HG03280 (cell line): Measurements from ENCODE around the gene NCAM1.
"Not testable (repeated sequence)": the region's sequence is repeated elsewhere in the genome, so short reads cannot be mapped to it uniquely, and the experiment has no call there.

ENCODE experiments used
- ATAC-seq: cut with Tn5 transposase; IDR thresholded peaks from one replicate; pipeline ENCODE4 v1.9.1; 2021; ENCODE audit warnings: mild to moderate bottlenecking, moderate library complexity; ENCODE audit not compliant: unreplicated experiment

NCAM1 gene

GRCh38 chr11:113295993-113296392, 334.8 kb downstream of the NCAM1 start:
- no peak for ATAC-seq

GRCh38 chr11:113296447-113297205, 335.4 kb downstream of the NCAM1 start:
- ATAC-seq, result no peak

GRCh38 chr11:113298496-113298895, 337.3 kb downstream of the NCAM1 start:
- ATAC-seq, result not testable (repeated sequence)

- ATAC-seq, result no peak
Measured at GRCh38 chr11:113304916-113305315, 343.7 kb downstream of the NCAM1 start.

GRCh38 chr11:113305440-113306336, 344.5 kb downstream of the NCAM1 start:
- peak; percentile 82 for ATAC-seq

GRCh38 chr11:113308601-113309000, 347.4 kb downstream of the NCAM1 start:
- no peak for ATAC-seq

- ATAC-seq, result no peak
Measured at GRCh38 chr11:113311536-113311935, 350.3 kb downstream of the NCAM1 start.

- ATAC-seq, result no peak
Measured at GRCh38 chr11:113313601-113314000, 352.4 kb downstream of the NCAM1 start.

GRCh38 chr11:113314065-113314388, 352.8 kb downstream of the NCAM1 start:
- ATAC-seq, result no peak

GRCh38 chr11:113314389-113315301, 353.4 kb downstream of the NCAM1 start, which contains the start of gene TTC12:
Gene TTC12, plus strand, starts transcription at chr11:113314583. Its CDS starts 1,675 bp downstream, at chr11:113316258.
- peak; percentile 96 for ATAC-seq

- no peak for ATAC-seq
Measured at GRCh38 chr11:113315811-113316210, 354.6 kb downstream of the NCAM1 start.

GRCh38 chr11:113316256-113316655, 355.0 kb downstream of the NCAM1 start:
- no peak for ATAC-seq

- no peak for ATAC-seq
Measured at GRCh38 chr11:113317339-113317738, 356.1 kb downstream of the NCAM1 start.

GRCh38 chr11:113319085-113319484, 357.9 kb downstream of the NCAM1 start:
- no peak for ATAC-seq

GRCh38 chr11:113322158-113322557, 360.9 kb downstream of the NCAM1 start:
- no peak for ATAC-seq

GRCh38 chr11:113324250-113324649, 363.0 kb downstream of the NCAM1 start:
- ATAC-seq, result no peak
